ENCODE data around the gene NEURL1.

Gene NEURL1

DNA sequence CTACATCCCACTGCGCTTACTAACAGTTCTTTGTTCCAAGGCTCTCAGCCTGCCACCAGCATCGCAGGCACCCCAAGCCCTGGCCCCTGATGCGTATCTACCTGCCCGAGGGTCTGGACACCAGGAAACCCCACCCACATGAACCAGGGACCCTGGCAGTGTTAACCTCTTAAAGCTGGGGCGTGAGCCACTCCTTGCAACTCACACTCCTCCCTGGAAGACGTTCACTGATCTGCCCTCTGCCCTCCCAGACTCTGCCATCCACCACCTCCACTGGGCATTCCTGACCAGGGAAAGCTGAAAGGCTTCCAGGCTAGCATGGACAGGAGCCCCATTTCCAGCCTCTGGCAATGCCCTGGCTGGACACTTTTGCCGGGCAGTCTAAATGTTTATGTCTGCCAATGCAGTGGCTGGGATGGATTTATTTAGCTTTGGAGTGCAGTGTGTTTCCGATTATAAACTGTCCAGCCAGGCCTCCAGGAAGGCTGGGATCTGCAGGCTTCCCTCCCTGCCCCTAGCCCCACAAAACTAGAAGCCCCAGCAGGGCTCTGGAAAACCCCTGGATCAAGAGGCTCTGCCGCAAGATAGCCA is 117.5 kb downstream of the NEURL1 start:
- DNase-seq, result no peak

DNA sequence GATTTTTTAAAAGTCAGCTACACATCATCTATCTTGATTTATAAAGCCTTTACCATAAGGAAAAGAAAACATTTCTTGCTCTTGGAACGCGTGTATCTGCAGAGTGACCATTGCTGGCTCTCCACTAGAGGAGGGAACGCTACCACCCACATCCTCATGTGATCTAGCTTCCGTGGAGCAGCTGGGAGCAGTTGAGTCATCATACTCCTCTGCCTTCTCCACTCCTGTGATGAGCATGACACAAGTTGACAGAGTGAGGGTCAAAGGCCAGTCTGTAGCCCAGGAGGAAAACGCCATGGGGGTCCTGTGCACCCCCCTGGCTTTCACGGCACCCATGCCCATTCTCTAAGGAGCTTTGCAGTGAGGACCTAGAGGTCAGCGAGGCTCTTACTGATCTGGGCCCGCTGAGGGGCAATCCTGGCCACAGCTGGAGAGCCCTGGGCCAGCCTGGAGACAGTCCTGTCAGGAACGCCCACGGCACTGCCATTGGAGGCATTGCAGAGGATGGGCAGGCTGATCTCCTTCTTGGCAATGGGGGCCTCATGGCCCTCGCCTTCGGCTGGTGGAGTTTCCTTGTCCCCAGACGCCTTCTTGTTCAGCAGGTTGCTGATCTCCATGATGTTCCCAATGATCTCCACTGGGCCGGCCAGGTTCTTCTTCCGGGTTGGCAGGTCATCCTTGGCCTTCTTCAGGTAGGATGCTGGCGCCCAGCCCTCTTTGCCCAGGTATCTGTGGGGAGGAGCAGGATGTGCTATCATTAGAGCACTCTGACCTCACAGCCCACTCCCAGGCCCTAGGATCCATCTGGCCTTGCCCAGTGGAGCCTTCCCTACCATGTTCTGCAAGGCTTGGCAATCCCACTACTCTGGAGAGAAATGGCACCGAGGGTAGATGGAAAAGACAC is 119.2 kb downstream of the NEURL1 start:
- no peak for DNase-seq

- DNase-seq, result no peak
These were observed 120.1 kb downstream of the NEURL1 start for GRCh38 chr10:103613616-103614015.

DNA sequence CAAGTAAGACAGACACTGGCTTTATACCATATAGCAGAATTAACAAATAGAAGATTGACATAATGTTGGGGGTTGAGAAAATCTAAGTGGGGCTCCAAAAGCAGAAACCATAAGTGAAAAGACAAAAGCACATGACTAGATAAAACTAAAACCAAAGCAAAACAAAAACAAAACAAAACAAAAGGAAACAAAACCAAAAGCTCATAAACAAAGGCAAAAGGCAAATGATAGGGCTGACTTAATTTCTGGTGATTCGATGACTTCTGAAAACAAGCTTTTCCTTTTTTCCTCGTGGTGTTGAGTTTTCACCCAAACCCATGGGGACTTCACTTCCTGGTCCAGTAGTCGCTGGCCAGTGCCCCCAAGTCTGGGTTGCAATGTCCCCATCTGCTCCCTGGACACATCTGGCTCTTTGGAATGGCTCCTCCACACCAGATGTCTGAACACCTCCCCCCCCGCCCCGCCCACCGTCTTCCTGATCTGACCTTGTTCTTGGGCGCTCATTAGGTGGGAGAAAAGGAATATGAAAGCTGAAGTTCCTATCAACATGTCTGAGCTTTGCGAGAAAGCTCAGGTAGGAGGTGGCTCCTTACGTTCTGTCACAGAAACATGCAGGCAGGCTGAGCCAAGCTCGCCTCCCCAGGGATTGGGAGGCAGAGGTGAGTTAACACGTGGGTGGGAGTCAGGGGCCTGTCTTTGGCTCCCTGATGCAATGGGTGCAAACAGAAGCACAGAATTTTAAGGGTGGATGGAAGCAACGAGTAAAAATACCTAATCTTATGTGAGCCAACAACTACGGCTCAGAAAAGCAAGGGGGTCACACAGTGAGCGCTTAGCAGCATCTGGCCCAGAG is 121.0 kb downstream of the NEURL1 start:
- no peak for DNase-seq

DNA sequence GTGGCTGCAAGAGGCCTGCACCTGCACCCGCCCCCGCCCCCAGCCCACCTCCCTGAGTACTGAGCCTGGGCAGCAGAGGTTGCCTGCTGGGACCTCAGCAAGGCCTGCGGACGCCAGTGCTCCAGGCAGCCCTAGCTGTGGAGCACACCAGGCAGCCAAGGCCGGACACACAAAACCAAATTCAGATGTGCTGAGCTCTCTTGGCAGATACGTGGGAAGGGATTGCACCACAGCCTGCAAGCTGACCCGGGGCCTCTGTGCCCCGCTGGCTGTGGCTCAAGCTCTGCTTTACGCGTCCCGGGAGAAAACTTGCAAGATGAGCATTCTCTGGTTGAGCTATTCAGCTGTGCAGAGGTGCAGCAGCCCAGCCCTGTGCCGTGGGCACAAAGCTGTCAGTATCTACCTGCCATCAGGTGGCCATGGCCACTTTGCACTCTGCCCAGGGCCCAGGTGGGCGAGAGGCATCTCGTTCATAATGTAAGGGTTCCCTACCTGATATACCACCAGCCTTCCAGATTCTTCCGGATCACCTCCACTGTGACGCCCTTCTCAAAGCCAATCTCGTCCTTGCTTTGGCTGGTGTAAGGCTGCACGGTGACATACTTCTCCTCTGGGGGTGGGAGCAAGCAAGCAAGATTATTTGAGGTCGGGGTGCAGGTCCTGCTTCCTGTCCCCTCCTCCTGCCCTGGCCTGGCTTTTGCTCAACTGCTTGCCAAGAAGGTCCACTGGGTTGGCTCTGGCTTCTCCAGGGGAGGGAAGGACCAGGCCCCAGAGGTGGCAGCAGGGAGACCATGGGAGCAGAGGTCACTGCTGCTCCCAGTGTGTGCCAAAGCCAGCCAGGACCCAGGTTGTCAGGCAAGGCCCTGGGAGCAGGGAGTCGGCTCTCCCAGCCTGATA is 123.4 kb downstream of the NEURL1 start:
- no peak for DNase-seq

DNA sequence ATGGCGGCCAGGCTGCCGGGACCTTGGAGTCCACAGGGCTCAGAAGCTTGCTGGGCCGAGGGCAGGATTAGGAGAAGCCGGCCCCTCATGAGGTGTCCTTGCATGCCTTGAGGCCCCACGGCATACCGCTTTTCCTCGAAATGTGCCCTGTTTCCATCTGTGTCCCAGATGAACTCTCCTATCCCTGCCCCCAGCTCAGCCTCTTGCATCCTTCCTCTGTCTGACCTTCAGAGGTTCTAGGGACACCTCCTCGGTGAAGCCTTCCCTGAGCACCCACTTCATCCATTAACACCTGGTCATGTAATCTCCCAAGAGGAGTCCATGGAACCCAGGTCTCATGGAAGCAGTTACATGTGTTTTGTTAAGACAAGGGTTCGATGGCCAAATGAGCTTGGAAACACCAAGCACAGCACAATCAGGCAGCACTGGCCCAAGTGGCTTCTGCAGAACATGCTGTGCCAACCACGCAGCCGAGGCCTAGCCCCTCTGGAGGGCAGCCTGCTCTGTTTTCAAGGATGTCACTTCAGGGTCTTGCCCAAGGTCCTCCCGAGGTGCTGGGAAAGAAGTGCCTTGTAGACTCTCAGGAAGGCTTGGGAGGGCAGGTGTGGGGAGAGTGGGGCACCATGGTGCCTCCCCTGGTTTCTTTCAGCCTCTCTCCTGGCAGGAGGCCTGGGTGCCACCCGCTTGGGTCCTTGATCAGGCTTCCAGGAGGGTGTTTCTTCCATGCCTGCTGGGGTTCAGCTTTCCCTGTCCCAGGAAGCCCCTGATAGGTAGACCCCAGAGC is 124.3 kb downstream of the NEURL1 start:
- DNase-seq, result no peak

DNA sequence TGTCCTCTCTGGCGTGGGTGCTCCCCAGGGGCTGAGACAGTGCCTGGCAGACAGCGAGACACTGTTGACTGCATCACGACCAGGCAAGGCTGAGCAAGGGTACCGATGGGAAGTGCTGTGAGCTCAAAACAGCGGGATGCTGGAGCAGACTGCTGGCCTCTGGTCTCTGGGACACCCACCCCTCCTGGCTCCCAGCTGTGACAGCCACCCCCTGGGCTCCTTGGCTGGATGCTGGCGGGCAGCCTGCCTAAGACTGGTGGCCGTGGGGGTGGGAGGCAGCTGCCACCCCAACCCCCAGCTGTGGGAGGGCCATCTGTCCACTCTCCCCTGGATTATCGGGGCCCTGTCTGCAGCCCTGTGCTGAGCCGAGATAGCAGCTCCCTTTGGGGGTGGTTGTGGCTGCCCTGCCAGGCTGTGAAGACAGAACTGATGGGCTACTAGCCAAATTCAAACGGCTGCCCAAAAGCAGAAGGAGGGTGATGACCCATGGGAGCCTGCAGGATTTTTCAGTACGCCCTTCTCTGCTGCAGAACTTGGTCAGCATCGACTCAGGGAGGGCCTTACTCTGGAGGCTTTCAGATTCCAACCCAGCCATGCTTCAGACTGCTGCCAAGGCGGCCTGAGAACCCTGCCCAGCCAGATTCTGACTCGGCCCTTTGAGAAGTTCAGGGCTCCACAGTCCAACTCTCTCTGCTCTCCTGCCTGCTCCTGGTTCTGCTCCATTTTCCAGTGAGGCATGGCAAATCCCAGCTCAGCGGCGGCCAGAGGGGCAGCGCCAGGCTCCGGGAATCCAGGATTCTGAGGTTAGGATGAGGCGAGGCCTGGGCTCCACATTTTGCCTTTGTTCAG is 125.3 kb downstream of the NEURL1 start:
- no peak for DNase-seq

- no peak for DNase-seq
These were observed 126.2 kb downstream of the NEURL1 start for GRCh38 chr10:103619424-103620351.

GRCh38 chr10:103620352-103620740 is 126.8 kb downstream of the NEURL1 start:
- no peak for DNase-seq

GRCh38 chr10:103620891-103621782 is 127.6 kb downstream of the NEURL1 start:
- no peak for DNase-seq

GRCh38 chr10:103621783-103622125 is 128.2 kb downstream of the NEURL1 start:
- DNase-seq, result no peak

- DNase-seq, result no peak
These were observed 128.8 kb downstream of the NEURL1 start for GRCh38 chr10:103622286-103622685.

DNA sequence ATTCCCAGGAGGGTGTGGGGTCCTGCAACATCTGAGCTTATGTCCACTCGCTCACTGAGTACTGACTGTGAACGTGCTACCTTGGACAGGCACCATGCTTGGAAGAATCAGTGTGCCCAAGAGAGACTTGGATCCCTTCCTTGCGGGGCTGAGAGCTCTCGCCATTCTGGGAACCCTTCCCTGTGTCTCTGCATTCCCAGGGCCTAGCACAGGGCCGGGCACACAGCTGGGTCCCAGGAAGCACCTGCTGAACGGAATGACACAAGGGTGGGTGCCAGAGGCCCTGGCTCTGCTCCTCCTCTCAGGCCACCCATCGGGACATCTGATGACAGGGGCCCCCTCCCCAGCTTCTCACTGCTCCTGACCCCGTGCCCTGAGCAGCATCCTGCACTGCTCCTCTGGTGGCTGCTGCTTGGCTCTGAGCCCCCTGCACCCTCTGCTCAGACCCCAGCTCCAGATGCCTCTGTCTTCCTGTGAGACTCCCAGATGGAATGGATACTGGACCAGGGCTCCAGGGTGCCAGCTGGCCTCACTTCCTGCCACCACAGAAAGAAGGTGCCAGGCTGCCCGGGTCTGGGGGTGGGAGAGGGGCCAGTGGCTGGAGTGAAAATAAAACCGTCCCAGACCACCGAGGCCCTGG is 129.6 kb downstream of the NEURL1 start:
- DNase-seq, result no peak

DNA sequence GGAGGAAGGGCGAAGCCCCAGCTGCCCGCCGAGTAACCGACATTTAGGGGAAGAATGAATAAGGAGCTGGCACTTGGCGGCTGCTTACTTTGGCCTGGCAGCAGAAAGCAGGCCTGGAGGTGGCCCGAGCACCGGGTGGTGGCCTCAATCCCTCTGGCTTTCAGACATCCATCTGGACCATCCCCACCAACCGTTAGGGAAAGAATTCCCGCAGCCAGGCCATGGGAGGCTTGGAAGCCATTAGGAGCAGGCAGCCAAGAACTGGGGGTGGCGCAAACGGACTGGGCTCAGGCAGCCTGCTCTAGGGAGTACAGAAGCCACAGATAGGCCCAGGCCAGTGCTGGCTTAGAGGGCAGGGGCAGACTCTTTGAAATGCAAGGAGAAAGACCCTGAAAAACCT is 132.7 kb downstream of the NEURL1 start:
- DNase-seq, result no peak

- no peak for DNase-seq
These were observed 133.8 kb downstream of the NEURL1 start for GRCh38 chr10:103627111-103627892.

- no peak for DNase-seq
These were observed 134.4 kb downstream of the NEURL1 start for GRCh38 chr10:103627893-103628292.

DNA sequence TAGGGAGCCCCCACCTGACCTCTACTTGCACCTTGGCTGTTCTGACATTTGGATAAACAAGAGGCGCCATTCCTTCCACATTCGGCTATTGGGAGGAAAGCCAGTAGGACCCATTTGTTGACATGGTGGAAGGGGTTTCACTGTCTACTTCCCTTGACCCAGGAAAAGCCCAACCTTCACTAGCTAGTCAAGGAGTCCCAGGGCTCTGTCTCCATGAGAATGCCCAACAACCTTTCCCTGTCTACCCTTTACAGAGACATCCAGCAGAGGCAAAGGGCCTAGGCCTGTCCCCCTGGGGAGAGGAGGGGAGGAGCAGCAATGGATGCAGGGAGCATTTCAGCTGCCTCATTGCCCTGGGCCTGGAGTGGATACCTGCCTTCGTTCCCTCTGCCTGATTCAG is 136.1 kb downstream of the NEURL1 start:
- DNase-seq, result no peak
